Measurements from ENCODE around the gene CTF1.

Gene CTF1

GRCh38 chr16:30912794-30913412 lies 16.5 kb downstream of the CTF1 start:
- no peak for DNase-seq

GRCh38 chr16:30914830-30915229 lies 18.4 kb downstream of the CTF1 start:
- no peak for DNase-seq

GRCh38 chr16:30918614-30919013 lies 22.2 kb downstream of the CTF1 start:
- no peak for DNase-seq

DNA sequence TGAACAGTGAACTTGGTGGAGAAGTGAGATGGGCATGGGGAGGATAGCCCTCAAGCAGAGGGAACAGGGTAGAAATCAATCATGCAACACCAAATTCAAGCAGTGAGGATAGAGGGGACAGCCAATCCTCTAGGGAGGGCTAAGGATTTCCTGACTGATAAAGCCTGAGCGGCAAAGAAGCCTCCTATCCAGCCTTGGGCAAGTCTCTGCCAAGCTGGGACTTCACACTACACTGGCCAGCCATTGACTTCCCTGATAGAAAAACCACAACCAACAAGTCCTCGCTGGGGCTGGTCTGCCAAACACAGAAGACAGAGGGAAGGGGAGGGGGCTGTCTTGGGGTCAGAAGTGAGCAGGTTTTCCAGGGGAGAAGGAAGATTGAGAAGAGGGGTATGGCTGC lies 24.5 kb downstream of the CTF1 start:
- DNase-seq = no peak

GRCh38 chr16:30921459-30921747 lies 25.0 kb downstream of the CTF1 start:
- no peak for DNase-seq

GRCh38 chr16:30921748-30922419 lies 25.5 kb downstream of the CTF1 start:
- DNase-seq = peak; percentile 87

DNA sequence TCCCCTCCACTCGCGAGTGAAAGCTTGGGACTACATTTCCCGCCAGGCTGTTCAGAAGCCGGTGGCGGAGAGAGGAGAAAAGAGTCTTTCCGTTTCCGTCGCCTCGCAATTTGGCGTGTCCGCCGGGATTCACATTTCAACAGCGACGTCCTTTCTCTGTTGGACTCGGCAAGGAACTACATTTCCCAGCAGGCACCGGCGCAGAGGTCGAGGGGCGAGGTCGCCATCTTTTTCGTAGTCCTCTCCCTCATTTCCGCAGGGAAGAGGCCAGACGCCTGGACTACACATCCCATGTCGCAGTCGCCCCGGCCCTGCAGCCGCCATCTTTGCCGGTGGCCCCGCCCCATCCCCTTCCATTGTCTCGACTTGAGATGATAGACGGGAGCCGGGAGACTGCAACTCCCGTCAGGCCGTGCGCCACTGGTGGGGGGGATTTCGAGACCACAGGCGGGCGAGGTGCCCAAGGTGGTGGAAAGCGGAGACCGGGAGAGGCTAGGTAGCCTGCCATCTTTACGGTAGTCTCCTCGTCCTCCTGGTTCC lies 26.1 kb downstream of the CTF1 start:
- peak; percentile 100 for DNase-seq

GRCh38 chr16:30922960-30923535 lies 26.6 kb downstream of the CTF1 start:
- peak; percentile 98 for DNase-seq

GRCh38 chr16:30923554-30924075 lies 27.2 kb downstream of the CTF1 start, which contains the start of gene FBXL19:
Gene FBXL19 (plus strand): TSS chr16:30923572. CDS start chr16:30925755, 2,183 bp downstream.
- no peak for DNase-seq

DNA sequence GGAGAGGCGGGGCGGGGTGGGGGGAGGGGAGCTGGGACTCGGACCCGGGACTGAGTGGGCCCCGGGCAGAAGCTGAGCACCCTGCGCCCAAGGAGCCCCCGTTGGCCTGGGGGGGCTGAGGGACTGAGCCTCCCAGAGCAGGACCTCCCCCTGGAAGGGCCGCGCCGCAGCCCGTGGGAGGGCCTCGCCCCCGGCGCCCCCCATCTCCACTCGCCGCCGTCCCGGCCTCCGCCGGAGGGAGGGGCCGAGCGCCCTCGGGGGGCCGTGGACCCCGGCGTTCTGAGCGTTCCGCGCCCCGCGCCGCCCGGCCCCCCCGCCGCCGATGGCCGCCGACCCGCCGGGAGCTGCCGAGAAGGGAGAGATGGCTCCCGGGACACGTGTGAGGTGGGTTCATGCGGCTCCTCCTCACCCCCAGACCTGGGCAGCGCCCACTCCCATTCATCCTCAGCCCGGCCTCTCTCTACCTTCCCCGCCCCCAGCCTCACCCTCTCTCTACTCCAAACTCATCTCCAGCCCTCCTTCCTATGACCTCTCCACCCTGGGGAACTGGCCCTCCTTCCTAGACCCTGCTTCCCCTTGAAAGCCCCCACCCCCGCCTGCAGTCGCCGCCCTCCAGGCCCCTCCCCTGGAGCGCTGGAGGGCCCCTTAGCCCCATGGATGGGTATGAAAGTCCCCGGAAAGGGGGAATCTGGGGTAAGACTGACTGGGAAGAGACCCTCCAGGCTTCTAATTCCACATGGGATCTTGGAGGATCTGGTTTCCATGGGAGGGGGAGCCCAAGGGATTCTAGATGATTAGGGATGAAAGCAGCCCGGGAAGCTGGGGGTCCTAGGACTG lies 27.9 kb downstream of the CTF1 start:
- DNase-seq = no peak

DNA sequence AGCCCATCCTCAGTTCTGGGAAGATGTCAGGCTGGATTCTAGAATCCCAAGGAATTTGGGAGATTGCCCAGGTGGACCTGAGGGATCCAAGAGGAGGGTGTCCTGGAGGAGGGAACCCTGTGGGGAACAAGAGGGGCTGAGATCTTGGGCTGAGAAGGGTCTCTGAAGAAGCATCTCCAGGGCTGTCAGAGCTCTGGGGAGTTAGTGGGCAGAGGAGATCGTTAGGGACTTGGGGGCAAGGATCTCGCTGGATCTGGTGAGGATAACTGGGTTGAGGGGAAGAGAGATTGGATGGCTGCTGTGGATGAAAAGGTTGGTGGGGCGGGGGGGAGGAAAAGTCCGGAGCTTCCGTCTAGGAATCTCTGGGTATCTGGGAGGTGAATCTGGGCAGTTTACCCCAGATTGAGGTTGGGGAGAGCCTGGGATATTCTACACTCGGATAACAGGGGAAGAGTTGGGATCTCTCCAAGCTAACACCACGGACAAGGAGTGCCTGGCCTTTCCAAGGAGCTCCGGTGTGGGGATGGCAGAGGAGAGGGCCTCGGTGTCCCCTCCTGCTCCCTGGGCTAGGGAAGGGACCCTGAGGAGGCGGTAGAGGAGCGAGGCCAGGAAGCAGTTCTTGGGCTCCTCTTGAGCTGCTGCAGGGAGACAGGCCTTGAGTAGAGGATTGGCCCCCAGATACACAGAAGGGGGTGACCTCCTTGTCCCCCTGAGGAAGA lies 28.7 kb downstream of the CTF1 start:
- DNase-seq = no peak

DNA sequence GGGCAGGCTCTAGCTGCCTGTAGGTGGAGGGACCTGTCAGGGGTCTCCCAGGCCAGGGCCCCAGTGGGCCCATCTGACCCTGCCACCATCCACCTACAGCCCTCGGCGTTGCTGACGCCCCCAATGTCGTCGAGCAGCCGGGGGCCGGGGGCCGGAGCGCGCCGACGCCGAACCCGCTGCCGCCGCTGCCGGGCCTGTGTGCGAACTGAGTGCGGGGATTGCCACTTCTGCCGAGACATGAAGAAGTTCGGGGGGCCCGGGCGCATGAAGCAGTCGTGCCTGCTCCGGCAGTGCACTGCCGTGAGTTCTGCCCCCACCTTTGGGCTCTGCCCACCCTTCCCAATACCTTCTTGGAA lies 29.2 kb downstream of the CTF1 start:
- DNase-seq = no peak

DNA sequence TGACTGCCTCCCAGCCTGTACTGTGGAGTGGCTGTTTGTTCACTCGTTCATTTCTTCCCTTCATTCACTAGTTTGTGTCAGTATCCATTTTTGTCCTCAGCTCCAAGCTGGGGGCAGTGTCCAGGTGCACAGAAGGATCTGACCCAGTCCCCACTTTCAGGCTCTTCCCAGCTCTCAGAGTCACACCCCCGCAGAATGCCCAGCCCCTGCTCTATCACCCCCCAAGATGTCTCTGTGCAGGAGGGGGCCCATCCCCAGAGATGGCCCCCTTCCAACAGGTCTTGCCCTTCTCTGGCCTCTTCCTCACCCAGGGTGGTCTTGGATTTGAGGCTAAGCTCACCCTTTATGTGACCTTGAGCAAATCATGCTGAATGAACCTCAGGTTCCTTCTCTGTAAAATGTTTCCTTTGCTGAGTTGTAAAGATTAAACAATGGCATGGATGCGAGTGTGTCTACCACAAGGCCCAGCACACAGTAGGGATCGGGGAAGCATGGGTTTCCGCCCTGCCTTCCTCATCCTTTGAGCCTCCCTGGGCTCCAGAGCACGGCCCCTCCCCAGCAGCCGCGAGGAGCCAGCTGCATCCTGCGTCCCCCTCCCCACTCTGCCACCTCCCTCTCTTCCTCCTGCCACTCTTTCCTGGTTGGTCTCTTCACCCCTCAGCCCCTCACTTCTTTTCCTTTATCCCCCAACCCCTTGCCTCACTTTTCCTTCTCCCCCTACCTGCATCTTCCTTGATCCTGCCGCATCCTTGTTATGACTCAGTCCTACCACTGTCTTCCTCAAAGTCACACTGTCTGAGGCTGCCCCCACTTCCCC lies 29.8 kb downstream of the CTF1 start:
- no peak for DNase-seq

- no peak for DNase-seq
Observed at GRCh38 chr16:30926937-30927788, 30.7 kb downstream of the CTF1 start.

DNA sequence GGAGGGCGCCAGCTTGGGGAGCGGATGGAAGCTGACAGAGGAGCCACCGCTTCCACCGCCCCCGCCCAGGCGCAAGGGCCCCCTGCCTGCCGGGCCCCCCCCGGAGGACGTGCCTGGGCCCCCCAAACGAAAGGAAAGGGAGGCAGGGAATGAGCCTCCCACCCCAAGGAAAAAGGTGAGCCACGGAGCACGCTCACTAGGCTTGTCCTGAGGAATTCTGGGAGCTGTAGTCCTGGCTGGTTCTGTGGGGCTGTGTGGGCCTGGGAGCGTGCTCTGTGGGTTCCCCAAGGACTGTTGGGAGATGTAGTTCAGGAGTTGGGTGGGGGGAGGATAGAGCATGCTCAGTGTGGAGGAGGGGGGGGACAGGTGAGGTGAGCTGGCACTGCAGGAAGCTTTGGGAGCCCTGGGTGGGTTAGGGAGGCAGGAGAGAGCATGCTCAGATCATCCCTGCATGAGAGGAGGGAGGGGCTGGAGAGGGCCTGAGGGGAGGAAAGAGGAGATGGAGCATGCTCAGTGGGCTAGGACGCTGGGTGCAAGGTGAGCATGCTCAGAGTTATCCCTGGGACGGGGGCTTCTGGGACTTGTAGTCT lies 31.5 kb downstream of the CTF1 start:
- no peak for DNase-seq

- no peak for DNase-seq
Observed at GRCh38 chr16:30928390-30928789, 32.0 kb downstream of the CTF1 start.

DNA sequence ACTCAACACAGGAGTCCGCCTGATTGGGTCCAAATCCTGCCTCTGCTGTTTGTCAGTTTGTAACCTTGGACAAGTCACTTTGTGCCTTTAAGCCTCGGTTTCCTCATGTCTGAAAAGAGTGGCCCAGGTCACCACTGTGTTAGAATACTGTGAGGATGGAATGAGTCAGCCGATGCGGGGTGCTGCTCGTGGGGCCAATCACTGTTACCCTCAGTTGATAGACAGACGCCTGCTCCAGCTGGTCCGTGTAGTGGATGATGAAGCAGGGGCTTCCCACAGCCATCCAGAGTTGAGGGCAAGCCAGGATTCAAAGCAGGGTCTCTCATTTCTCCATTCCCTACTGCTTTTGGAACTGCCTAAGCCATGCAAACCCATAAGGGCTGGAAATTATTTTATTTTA lies 32.8 kb downstream of the CTF1 start:
- DNase-seq = no peak

DNA sequence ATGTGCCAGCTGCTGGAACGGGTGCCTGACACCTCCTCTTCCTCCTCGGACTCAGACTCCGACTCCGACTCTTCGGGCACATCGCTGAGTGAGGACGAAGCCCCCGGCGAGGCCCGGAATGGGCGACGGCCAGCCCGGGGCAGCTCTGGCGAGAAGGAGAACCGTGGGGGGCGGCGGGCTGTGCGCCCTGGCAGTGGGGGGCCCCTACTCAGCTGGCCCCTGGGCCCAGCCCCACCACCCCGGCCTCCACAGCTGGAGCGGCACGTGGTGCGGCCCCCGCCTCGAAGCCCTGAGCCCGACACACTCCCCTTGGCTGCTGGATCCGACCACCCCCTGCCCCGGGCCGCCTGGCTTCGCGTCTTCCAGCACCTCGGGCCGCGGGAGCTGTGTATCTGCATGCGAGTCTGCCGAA lies 33.8 kb downstream of the CTF1 start:
- DNase-seq = no peak

DNA sequence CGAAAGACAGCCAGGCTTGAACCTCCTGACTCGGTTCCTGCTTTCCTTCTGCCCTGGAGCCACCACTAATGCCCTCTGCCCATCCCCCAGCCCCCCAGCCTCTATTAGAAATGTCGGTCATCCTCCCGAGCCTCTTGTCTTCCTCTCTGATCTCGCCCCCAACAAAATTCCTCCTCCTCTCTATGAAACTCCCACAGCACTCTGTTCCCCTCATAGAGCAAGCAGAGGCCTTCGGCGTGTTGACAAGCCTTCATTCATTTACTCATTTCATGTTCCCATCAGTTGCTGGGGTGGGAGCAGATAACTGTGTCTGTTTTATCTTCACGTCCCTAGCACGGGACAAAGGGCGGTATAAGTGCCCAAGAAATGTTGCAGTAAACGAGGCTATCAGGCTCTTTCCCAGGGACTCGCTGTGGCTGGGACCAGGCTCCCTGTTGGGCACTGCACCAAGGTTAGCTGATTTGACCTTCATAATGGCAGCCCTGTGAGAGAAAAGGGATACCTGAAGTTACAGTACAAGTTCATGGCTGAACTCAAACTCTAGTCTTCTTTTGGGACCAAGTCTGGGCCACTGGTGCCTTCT lies 34.7 kb downstream of the CTF1 start:
- no peak for DNase-seq
